Measurements from ENCODE around the gene C22orf39. TPM values are rescaled to one million over a fixed set of nuclear protein-coding genes. Genes with fewer than 3 reads are reported as not detected.

C22orf39 gene
- total RNA-seq, 1 donor: 14.8 TPM

- no peak overlapping the region for H3K4me2 ChIP-seq (ENCODE audit: insufficient read depth, low read length)
- H2AFZ ChIP-seq (ENCODE audit: low read length): no peak overlapping the region
- DNase-seq (ENCODE audit: insufficient read length, low spot score, missing footprints): no peak
- no peaks in the 10 kb centered on the region for H3K9me3 ChIP-seq (ENCODE audit: low read depth, low read length)
- no peaks in the 10 kb centered on the region for H4K20me1 ChIP-seq (ENCODE audit: insufficient read depth, low read length)
- H3K79me2 ChIP-seq (ENCODE audit: insufficient read depth, low read length): no peaks in the 10 kb centered on the region
- no peak overlapping the region for H3K4me3 ChIP-seq (ENCODE audit: insufficient read depth, low read length)
- H3K27me3 ChIP-seq (ENCODE audit: insufficient read depth, low read length): no peaks in the 10 kb centered on the region
- H3K36me3 ChIP-seq (ENCODE audit: insufficient read depth, low read length): peaks cover 73% of the 10 kb centered on the region
- H3K4me1 ChIP-seq (ENCODE audit: insufficient read depth, low read length): no peaks in the 10 kb centered on the region
- no peak overlapping the region for H3K27ac ChIP-seq (ENCODE audit: low read depth, low read length)
- TF ChIP-seq, protein P1, sequence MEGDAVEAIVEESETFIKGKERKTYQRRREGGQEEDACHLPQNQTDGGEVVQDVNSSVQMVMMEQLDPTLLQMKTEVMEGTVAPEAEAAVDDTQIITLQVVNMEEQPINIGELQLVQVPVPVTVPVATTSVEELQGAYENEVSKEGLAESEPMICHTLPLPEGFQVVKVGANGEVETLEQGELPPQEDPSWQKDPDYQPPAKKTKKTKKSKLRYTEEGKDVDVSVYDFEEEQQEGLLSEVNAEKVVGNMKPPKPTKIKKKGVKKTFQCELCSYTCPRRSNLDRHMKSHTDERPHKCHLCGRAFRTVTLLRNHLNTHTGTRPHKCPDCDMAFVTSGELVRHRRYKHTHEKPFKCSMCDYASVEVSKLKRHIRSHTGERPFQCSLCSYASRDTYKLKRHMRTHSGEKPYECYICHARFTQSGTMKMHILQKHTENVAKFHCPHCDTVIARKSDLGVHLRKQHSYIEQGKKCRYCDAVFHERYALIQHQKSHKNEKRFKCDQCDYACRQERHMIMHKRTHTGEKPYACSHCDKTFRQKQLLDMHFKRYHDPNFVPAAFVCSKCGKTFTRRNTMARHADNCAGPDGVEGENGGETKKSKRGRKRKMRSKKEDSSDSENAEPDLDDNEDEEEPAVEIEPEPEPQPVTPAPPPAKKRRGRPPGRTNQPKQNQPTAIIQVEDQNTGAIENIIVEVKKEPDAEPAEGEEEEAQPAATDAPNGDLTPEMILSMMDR (IDR thresholded peaks at IDR 0.05; ENCODE audit: extremely low read depth, low read depth, low read length): no peak
These were observed 52.2 kb downstream of the C22orf39 start for GRCh38 chr22:19395276-19395675.

- Histone ChIP-seq H3K9me3 (ENCODE audit: low read depth, low read length) (no peaks in the 10 kb centered on the region), H3K79me2 (ENCODE audit: insufficient read depth, low read length) (no peaks in the 10 kb centered on the region), H3K4me3 (ENCODE audit: insufficient read depth, low read length) (no peak overlapping the region), H3K27me3 (ENCODE audit: insufficient read depth, low read length) (no peaks in the 10 kb centered on the region), H4K20me1 (ENCODE audit: insufficient read depth, low read length) (no peaks in the 10 kb centered on the region), H3K36me3 (ENCODE audit: insufficient read depth, low read length) (peaks cover 76% of the 10 kb centered on the region), H3K4me2 (ENCODE audit: insufficient read depth, low read length) (no peak overlapping the region), H3K27ac (ENCODE audit: low read depth, low read length) (no peak overlapping the region), H3K4me1 (ENCODE audit: insufficient read depth, low read length) (no peaks in the 10 kb centered on the region), H2AFZ (ENCODE audit: low read length) (no peak overlapping the region)
- no peak for DNase-seq (ENCODE audit: insufficient read length, low spot score, missing footprints)
- TF ChIP-seq, protein P1 (IDR thresholded peaks at IDR 0.05; ENCODE audit: extremely low read depth, low read depth, low read length): no peak
These were observed 53.0 kb downstream of the C22orf39 start for GRCh38 chr22:19394274-19395050.

- H3K4me3 ChIP-seq (ENCODE audit: insufficient read depth, low read length): no peak overlapping the region
- peaks cover 80% of the 10 kb centered on the region for H3K36me3 ChIP-seq (ENCODE audit: insufficient read depth, low read length)
- no peaks in the 10 kb centered on the region for H3K27me3 ChIP-seq (ENCODE audit: insufficient read depth, low read length)
- TF ChIP-seq, protein P1 (IDR thresholded peaks at IDR 0.05; ENCODE audit: extremely low read depth, low read depth, low read length): no peak
- no peaks in the 10 kb centered on the region for H4K20me1 ChIP-seq (ENCODE audit: insufficient read depth, low read length)
- no peak overlapping the region for H3K27ac ChIP-seq (ENCODE audit: low read depth, low read length)
- DNase-seq (ENCODE audit: insufficient read length, low spot score, missing footprints): no peak
- H2AFZ ChIP-seq (ENCODE audit: low read length): no peak overlapping the region
- H3K4me1 ChIP-seq (ENCODE audit: insufficient read depth, low read length): no peaks in the 10 kb centered on the region
- H3K4me2 ChIP-seq (ENCODE audit: insufficient read depth, low read length): no peak overlapping the region
- no peaks in the 10 kb centered on the region for H3K9me3 ChIP-seq (ENCODE audit: low read depth, low read length)
- no peaks in the 10 kb centered on the region for H3K79me2 ChIP-seq (ENCODE audit: insufficient read depth, low read length)
These were observed 53.8 kb downstream of the C22orf39 start for GRCh38 chr22:19393704-19394103.

Other genes with a start within 250 kb of the C22orf39 start
- gene CLTCL1, start 156.0 kb downstream of the C22orf39 start, total RNA-seq: 28.6 and 29.7 TPM in 2 replicates
- 19.2 and 22.1 TPM in 2 replicates for gene HIRA, start 16.0 kb downstream of the C22orf39 start, total RNA-seq
- 34.4 and 35.1 TPM in 2 replicates for gene MRPL40, start 15.2 kb downstream of the C22orf39 start, total RNA-seq
- 53.9 and 56.8 TPM in 2 replicates for gene UFD1, start 31.5 kb upstream of the C22orf39 start, total RNA-seq
- 0.72 and 1.5 TPM in 2 replicates for gene CDC45, start 32.2 kb upstream of the C22orf39 start, total RNA-seq
- gene CLDN5, start 76.7 kb upstream of the C22orf39 start, total RNA-seq: not detected in 2 replicates